ENCODE data around the gene EIF2B4.
"Not testable (repeated sequence)": the region's sequence is repeated elsewhere in the genome, so short reads cannot be mapped to it uniquely, and the experiment has no call there.

The EIF2B4 gene

GRCh38 chr2:27335311-27335710 lies 34.8 kb downstream of the EIF2B4 start:
- no peak for DNase-seq

- no peak for DNase-seq
Measured at GRCh38 chr2:27324720-27325119, 45.4 kb downstream of the EIF2B4 start.

- peak in 1 of 2 experiments; percentile 56 for DNase-seq
Measured at GRCh38 chr2:27323596-27324285, 46.4 kb downstream of the EIF2B4 start.

GRCh38 chr2:27322766-27323595 lies 47.2 kb downstream of the EIF2B4 start, which contains the start of gene MPV17:
TSS of gene MPV17 (minus strand) at chr2:27323097. CDS start at chr2:27322517, 580 bp downstream.
- peak; percentile 91 to 95 for DNase-seq

- no peak for DNase-seq
Measured at GRCh38 chr2:27322301-27322765, 47.8 kb downstream of the EIF2B4 start.

GRCh38 chr2:27320958-27321543 lies 49.1 kb downstream of the EIF2B4 start:
- peak in 1 of 2 experiments; percentile 8 for DNase-seq

GRCh38 chr2:27319839-27320238 lies 50.3 kb downstream of the EIF2B4 start:
- not testable (repeated sequence) for DNase-seq

GRCh38 chr2:27316655-27317412 lies 53.3 kb downstream of the EIF2B4 start:
- DNase-seq, result peak; percentile 60 to 72

GRCh38 chr2:27315122-27315521 lies 55.0 kb downstream of the EIF2B4 start:
- DNase-seq, result no peak

- DNase-seq, result no peak
Measured at GRCh38 chr2:27314709-27315108, 55.4 kb downstream of the EIF2B4 start.
